ENCODE results near the gene RNF151. TPM values are rescaled to one million over a fixed set of nuclear protein-coding genes. Genes with fewer than 3 reads are reported as not detected.

The RNF151 gene
- total RNA-seq, 1 donor from 2014 or later, result not detected

DNA sequence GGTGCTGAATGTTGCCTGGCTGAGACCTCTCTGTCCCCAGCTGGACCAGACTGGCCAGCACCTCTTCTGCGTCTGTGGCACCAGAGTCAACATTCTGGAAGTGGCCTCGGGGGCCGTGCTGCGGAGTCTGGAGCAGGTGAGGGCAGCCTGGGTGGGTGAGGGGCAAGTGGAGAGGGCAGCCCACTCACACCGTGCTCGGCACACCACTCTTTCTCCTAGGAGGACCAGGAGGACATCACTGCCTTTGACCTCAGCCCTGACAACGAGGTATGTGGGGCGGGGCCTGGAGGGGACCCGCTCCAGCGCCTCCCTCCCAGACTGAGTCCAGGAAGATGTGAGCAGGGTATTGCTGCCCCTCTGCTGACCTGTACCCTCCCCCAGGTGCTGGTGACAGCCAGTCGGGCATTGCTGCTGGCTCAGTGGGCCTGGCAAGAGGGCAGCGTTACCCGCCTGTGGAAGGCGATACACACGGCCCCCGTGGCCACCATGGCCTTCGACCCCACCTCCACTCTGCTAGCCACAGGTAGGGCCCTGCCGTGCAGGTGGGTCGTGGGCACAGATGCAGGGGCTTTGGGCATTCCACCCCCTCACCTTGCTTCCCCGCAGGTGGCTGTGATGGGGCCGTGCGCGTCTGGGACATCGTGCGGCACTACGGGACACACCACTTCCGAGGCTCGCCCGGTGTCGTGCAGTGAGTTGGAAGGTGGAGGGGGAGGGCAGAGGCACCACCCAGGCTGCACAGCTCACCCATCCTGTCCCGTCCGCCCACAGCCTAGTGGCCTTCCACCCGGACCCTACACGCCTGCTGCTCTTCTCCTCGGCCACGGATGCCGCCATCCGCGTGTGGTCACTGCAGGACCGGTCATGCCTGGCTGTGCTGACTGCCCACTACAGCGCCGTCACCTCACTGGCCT lies 7.8 kb downstream of the RNF151 start:
- Mint-ChIP-seq H3K9me3 (no peaks in the 10 kb centered on the region), H3K4me3 (peak overlapping the region; percentile 44), H3K4me1 (peaks cover 18% of the 10 kb centered on the region), H3K36me3 (ENCODE audit: low read depth) (no peaks in the 10 kb centered on the region), H3K27ac (ENCODE audit: unreplicated experiment) (no peak overlapping the region), H3K27me3 (ENCODE audit: low read depth) (peaks cover 16% of the 10 kb centered on the region)
- no peak for DNase-seq (ENCODE audit: low read depth, low spot score)
- TF ChIP-seq CTCF (conservative IDR thresholded peaks at IDR 0.05), result no peak

- no peak for TF ChIP-seq CTCF (conservative IDR thresholded peaks at IDR 0.05)
- H3K27me3 Mint-ChIP-seq (ENCODE audit: low read depth), result peaks cover 28% of the 10 kb centered on the region
- no peaks in the 10 kb centered on the region for H3K9me3 Mint-ChIP-seq
- no peaks in the 10 kb centered on the region for H3K36me3 Mint-ChIP-seq (ENCODE audit: low read depth)
- H3K4me3 Mint-ChIP-seq, result peak overlapping the region; percentile 38
- no peak for DNase-seq (ENCODE audit: low read depth, low spot score)
- no peak overlapping the region for H3K27ac Mint-ChIP-seq (ENCODE audit: unreplicated experiment)
- peaks cover 18% of the 10 kb centered on the region for H3K4me1 Mint-ChIP-seq
Observed at GRCh38 chr16:1975432-1976215, 9.0 kb downstream of the RNF151 start.

GRCh38 chr16:1976216-1976520 lies 9.5 kb downstream of the RNF151 start:
- Mint-ChIP-seq H3K9me3 (no peaks in the 10 kb centered on the region), H3K4me1 (peaks cover 14% of the 10 kb centered on the region), H3K36me3 (ENCODE audit: low read depth) (no peaks in the 10 kb centered on the region), H3K27ac (ENCODE audit: unreplicated experiment) (no peak overlapping the region), H3K27me3 (ENCODE audit: low read depth) (peaks cover 33% of the 10 kb centered on the region), H3K4me3 (peak overlapping the region; percentile 38)
- no peak for DNase-seq (ENCODE audit: low read depth, low spot score)
- no peak for TF ChIP-seq CTCF (conservative IDR thresholded peaks at IDR 0.05)

GRCh38 chr16:1976951-1977874 lies 10.6 kb downstream of the RNF151 start:
- no peak overlapping the region for H3K27ac Mint-ChIP-seq (ENCODE audit: unreplicated experiment)

More at GRCh38 chr16:1976951-1977874, 10.6 kb downstream of the RNF151 start:
- TF ChIP-seq CTCF (conservative IDR thresholded peaks at IDR 0.05), result no peak
- Mint-ChIP-seq H3K9me3 (no peaks in the 10 kb centered on the region), H3K36me3 (ENCODE audit: low read depth) (no peaks in the 10 kb centered on the region), H3K27me3 (ENCODE audit: low read depth) (peaks cover 39% of the 10 kb centered on the region), H3K4me1 (peaks cover 15% of the 10 kb centered on the region), H3K4me3 (peak overlapping the region; percentile 27)
- no peak for DNase-seq (ENCODE audit: low read depth, low spot score)

Measured in neural crest cell (in vitro differentiated cells).